Uterus (tissue), 4 donors: ENCODE results near the gene RPLP1. TPM values are rescaled to one million over a fixed set of nuclear protein-coding genes. Genes with fewer than 3 reads are reported as not detected.
"Not testable (repeated sequence)": the region's sequence is repeated elsewhere in the genome, so short reads cannot be mapped to it uniquely, and the experiment has no call there.

Source experiments
- DNase-seq, 2 donors: peaks; one replicate each; pipeline ENCODE4 v3.0.0-alpha.2; 2019 to 2020
- H3K27ac ChIP-seq, 2 donors: fragments of 200-600 bp; sonication (generic); 1 replicate in 1 of 2; 2 replicates in 1 of 2; pipeline ENCODE4 v1.5.1; 2016 to 2018
- H3K27me3 ChIP-seq, 2 donors: fragments of 200-600 bp; sonication (generic); one replicate each; pipeline ENCODE4 v1.5.1; 2018 to 2019; ENCODE audit warnings: control low read depth in 1 of 2
- H3K36me3 ChIP-seq, 2 donors: fragments of 200-600 bp; sonication (generic); one replicate each; pipeline ENCODE4 v1.5.1; 2019; ENCODE audit warnings: control low read depth in 1 of 2
- H3K4me1 ChIP-seq, 2 donors: fragments of 200-600 bp; sonication (generic); one replicate each; pipeline ENCODE4 v1.5.1; 2018 to 2019; ENCODE audit warnings: control low read depth in 1 of 2
- H3K4me3 ChIP-seq, 2 donors: fragments of 200-600 bp; sonication (generic); 1 replicate in 1 of 2; 2 replicates in 1 of 2; pipeline ENCODE4 v1.5.1; 2018 to 2019; ENCODE audit warnings: mild to moderate bottlenecking in 1 of 2
- H3K9me3 ChIP-seq, 2 donors: fragments of 200-600 bp; sonication (generic); one replicate each; pipeline ENCODE4 v1.5.1; 2019; ENCODE audit warnings: control low read depth in 1 of 2
- POLR2A ChIP-seq, 2 donors: fragments of 450-650 bp; IDR thresholded peaks; one replicate each; pipeline ENCODE4 v1.6.1; 2016; ENCODE audit warnings: antibody characterized with exemption in 2 of 2, mild to moderate bottlenecking in 1 of 2, moderate library complexity in 1 of 2
- intact Hi-C: fragments of 100-400 bp; cut with DNase I; formaldehyde crosslinking; loops from one replicate; pipeline ENCODE4 v1.15.1; 2023; ENCODE audit warnings: low total_unique reads
- total RNA-seq, 4 donors: library from RNA; depleted of rRNA in 3 of 4; stranded (reverse); fragments of >200 nt in 3 of 4; gene quantifications; one replicate each; pipeline versions ENCODE4 v1.1.0 to v1.2.4, GENCODE V29; 2014 to 2023
- TF ChIP-seq, protein P1 (sequence below), 4 experiments: fragments of 200-600 bp in 2 of 4; fragments of 450-650 bp in 2 of 4; sonication (generic) in 2 of 4; IDR thresholded peaks; one replicate each; pipeline ENCODE4 v1.5.1; 2016 to 2019; ENCODE audit warnings: antibody characterized with exemption in 4 of 4, mild to moderate bottlenecking in 2 of 4, moderate library complexity in 1 of 4
- donor health status: DM: yes; HTN: yes; CAD: no.

Gene RPLP1
- total RNA-seq, 4 donors from 2014 or later = 61.5 to 2,786 (median 1,440) TPM

DNA sequence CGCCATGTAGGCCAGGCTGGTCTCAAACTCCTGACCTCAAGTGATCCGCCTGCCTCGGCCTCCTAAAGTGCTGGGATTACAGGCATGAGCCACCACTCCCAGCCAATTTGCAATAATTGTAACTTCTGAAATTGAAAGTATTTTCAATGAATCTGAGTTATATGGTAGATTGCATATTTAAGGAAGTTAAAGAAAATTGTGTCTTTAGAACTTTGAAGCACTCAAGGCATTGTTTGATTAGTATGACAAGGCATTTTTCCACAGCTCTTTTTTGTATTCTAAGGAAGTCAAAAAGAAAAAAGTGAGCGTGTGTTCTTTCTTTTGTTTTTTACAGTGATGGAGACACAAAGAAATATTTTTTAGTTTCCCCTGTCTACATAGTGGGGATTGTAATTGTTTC is 15.7 kb upstream of the RPLP1 start:
- intact Hi-C loops = no loop called here
- no peaks in the 10 kb centered on the region for H3K9me3 ChIP-seq
- H3K4me3 ChIP-seq = no peak overlapping the region
- no peak overlapping the region for H3K27ac ChIP-seq
- TF ChIP-seq POLR2A (IDR thresholded peaks at IDR 0.05) = no peak
- TF ChIP-seq, protein P1, sequence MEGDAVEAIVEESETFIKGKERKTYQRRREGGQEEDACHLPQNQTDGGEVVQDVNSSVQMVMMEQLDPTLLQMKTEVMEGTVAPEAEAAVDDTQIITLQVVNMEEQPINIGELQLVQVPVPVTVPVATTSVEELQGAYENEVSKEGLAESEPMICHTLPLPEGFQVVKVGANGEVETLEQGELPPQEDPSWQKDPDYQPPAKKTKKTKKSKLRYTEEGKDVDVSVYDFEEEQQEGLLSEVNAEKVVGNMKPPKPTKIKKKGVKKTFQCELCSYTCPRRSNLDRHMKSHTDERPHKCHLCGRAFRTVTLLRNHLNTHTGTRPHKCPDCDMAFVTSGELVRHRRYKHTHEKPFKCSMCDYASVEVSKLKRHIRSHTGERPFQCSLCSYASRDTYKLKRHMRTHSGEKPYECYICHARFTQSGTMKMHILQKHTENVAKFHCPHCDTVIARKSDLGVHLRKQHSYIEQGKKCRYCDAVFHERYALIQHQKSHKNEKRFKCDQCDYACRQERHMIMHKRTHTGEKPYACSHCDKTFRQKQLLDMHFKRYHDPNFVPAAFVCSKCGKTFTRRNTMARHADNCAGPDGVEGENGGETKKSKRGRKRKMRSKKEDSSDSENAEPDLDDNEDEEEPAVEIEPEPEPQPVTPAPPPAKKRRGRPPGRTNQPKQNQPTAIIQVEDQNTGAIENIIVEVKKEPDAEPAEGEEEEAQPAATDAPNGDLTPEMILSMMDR (IDR thresholded peaks at IDR 0.05) = no peak
- no peak for DNase-seq
- no peaks in the 10 kb centered on the region for H3K27me3 ChIP-seq
- no peaks in the 10 kb centered on the region for H3K4me1 ChIP-seq
- H3K36me3 ChIP-seq = no peaks in the 10 kb centered on the region

DNA sequence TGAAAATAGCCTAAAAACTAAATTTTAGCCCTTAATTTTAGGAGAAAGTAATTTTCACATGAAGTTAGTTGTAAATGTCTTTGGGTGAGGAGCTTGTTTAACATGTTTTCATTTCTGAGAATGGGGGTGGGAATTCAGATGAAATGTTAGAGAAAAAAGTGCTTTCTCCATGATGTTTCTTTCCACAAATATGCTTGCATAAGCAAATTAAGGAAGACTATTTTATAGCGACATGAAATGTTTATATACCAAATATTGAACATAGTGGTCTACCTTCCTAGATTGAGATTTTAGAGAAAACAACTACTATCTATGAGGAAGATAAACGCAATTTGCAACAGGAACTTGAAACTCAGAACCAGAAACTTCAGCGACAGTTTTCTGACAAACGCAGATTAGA is 13.0 kb upstream of the RPLP1 start:
- Histone ChIP-seq H3K9me3 (no peaks in the 10 kb centered on the region), H3K36me3 (no peaks in the 10 kb centered on the region), H3K27ac (no peak overlapping the region), H3K4me1 (no peaks in the 10 kb centered on the region), H3K4me3 (no peak overlapping the region), H3K27me3 (no peaks in the 10 kb centered on the region)
- intact Hi-C loops = no loop called here
- no peak for DNase-seq
- TF ChIP-seq POLR2A (IDR thresholded peaks at IDR 0.05) = no peak
- TF ChIP-seq, protein P1 (IDR thresholded peaks at IDR 0.05) = no peak

DNA sequence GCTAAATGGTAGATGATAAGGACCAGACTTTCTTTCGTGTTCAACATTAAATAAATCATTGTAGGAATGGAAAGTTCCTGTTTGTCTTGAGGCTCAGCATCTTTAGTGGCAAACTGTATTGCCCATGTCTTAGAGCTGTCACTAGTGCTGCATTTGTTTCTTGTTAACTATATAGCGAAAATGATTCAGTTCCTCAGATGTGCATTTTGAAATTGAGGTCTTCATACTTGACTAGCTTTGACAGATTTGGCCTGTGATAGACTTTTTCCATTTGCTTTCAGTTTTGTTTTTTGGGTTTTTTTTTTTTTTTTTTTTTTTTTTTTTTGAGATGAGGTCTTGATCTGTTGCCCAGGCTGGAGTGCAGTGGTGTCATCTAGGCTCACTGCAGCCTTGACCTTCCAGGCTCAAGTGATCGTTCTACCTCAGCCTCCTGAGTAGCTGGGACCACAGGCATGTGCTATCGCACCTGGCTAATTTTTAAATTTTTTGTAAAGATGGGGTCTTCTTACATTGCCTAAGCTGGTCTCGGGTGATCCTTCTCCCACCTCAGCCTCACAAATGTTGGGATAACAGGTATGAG is 9.5 kb upstream of the RPLP1 start:
- H3K9me3 ChIP-seq = no peaks in the 10 kb centered on the region
- no peak overlapping the region for H3K4me3 ChIP-seq
- H3K36me3 ChIP-seq = no peaks in the 10 kb centered on the region
- intact Hi-C loops = no loop called here
- H3K27ac ChIP-seq = no peak overlapping the region
- DNase-seq = no peak
- H3K27me3 ChIP-seq = no peaks in the 10 kb centered on the region
- no peaks in the 10 kb centered on the region for H3K4me1 ChIP-seq
- TF ChIP-seq POLR2A (IDR thresholded peaks at IDR 0.05) = no peak
- TF ChIP-seq, protein P1 (IDR thresholded peaks at IDR 0.05) = no peak

GRCh38 chr15:69444686-69445085 is 7.9 kb upstream of the RPLP1 start:
- H3K4me3 ChIP-seq = no peak overlapping the region
- TF ChIP-seq, protein P1 (IDR thresholded peaks at IDR 0.05) = no peak
- TF ChIP-seq POLR2A (IDR thresholded peaks at IDR 0.05) = no peak
- no peaks in the 10 kb centered on the region for H3K36me3 ChIP-seq
- no peak overlapping the region for H3K27ac ChIP-seq
- no peaks in the 10 kb centered on the region for H3K4me1 ChIP-seq
- intact Hi-C loops = no loop called here
- H3K9me3 ChIP-seq = no peaks in the 10 kb centered on the region
- H3K27me3 ChIP-seq = no peaks in the 10 kb centered on the region
- DNase-seq = no peak

DNA sequence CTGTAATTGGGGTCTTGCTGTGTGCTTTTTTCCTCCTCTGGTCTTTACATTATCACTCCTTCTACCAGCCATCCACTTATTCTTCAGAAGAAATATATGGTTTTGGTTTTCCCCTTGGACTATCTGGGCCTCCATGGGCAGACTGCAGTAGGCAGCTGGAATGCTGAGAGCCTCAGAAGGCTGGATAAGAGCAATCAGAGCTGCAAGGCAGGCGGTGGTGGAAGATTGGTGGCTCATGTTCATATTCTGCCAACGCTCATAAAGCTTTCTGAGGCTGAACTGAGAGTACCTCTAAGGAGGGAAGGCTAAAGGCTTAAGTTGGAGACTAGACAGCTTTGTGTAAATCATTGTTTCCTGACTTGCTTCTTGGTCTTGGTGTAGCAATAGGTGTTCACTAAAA is 5.7 kb upstream of the RPLP1 start:
- Histone ChIP-seq H3K4me3 (no peak overlapping the region), H3K9me3 (no peaks in the 10 kb centered on the region), H3K27ac (no peak overlapping the region), H3K4me1 (no peaks in the 10 kb centered on the region), H3K36me3 (no peaks in the 10 kb centered on the region), H3K27me3 (no peaks in the 10 kb centered on the region)
- no peak for DNase-seq
- TF ChIP-seq POLR2A (IDR thresholded peaks at IDR 0.05) = no peak
- intact Hi-C loops = no loop called here

DNA sequence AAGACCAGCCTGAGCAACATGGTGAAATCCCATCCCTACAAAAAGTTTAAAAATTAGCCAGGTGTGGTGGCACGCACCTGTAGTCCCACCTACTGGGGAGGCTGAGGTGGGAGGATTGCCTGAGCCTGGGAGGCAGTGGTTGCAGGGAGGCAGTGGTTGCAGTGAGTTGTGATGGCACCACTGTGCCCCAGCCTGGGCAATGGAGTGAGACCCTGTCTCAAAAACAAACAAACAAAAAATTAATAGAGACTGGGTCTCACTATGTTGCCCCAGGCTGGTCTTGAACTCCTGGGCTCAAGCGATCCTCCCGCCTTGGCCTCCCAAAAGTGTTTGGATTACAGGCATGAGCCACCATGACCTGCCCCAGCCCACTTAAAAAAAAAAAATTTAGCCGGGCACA is 2.4 kb upstream of the RPLP1 start:
- H3K4me3 ChIP-seq, H3K9me3 ChIP-seq, H3K27me3 ChIP-seq, intact Hi-C loops, DNase-seq, H3K27ac ChIP-seq, H3K4me1 ChIP-seq, H3K36me3 ChIP-seq: not testable (repeated sequence)
